SK-N-MC (cell line): ENCODE data around the gene BCAR3.

Source experiments
- EZH2 ChIP-seq: fragments of 200-600 bp; sonication (generic); IDR thresholded peaks from one replicate; pipeline ENCODE4 v1.6.1; 2017; ENCODE audit warnings: antibody characterized with exemption
- FOXP2 ChIP-seq: optimal IDR thresholded peaks from 2 replicates; pipeline ENCODE3; 2011; ENCODE audit warnings: mild to moderate bottlenecking, moderate library complexity; ENCODE audit not compliant: insufficient read depth; ENCODE audit errors: extremely low read length, control extremely low read depth
- POLR2AphosphoS5 ChIP-seq: IDR thresholded peaks from 2 replicates; pipeline ENCODE4 v1.6.1; 2012; ENCODE audit warnings: mild to moderate bottlenecking, low read depth, low read length, borderline replicate concordance

GRCh38 chr1:93537396-93537795 lies 144.2 kb downstream of the BCAR3 start:
- TF ChIP-seq EZH2 = no peak
- TF ChIP-seq POLR2AphosphoS5 = no peak
- no peak for TF ChIP-seq FOXP2
